SK-N-MC (cell line): ENCODE results near the gene APOA4.

Experiments used
- EZH2 ChIP-seq: fragments of 200-600 bp; sonication (generic); IDR thresholded peaks from one replicate; pipeline ENCODE4 v1.6.1; 2017; ENCODE audit warnings: antibody characterized with exemption
- FOXP2 ChIP-seq: optimal IDR thresholded peaks from 2 replicates; pipeline ENCODE3; 2011; ENCODE audit warnings: mild to moderate bottlenecking, moderate library complexity; ENCODE audit not compliant: insufficient read depth; ENCODE audit errors: extremely low read length, control extremely low read depth
- POLR2AphosphoS5 ChIP-seq: IDR thresholded peaks from 2 replicates; pipeline ENCODE4 v1.6.1; 2012; ENCODE audit warnings: mild to moderate bottlenecking, low read depth, low read length, borderline replicate concordance

GRCh38 chr11:116798368-116798767 lies 24.7 kb downstream of the APOA4 start:
- TF ChIP-seq POLR2AphosphoS5 (no peak), EZH2 (no peak), FOXP2 (no peak)
